CD1c-positive myeloid dendritic cell (primary cell): ENCODE results near the gene ZRANB3.

Source experiments
- DNase-seq: peaks from one replicate; pipeline ENCODE4 v3.0.0-alpha.2; 2016; ENCODE audit errors: extremely low spot score

Gene ZRANB3

GRCh38 chr2:135175177-135175576, 355.8 kb downstream of the ZRANB3 start:
- no peak for DNase-seq

- DNase-seq = no peak
These were observed 356.3 kb downstream of the ZRANB3 start for GRCh38 chr2:135174810-135175093.

- no peak for DNase-seq
These were observed 356.8 kb downstream of the ZRANB3 start for GRCh38 chr2:135174049-135174809.

GRCh38 chr2:135169900-135170753, 360.9 kb downstream of the ZRANB3 start:
- DNase-seq = no peak

- no peak for DNase-seq
These were observed 362.7 kb downstream of the ZRANB3 start for GRCh38 chr2:135168204-135168856.

- no peak for DNase-seq
These were observed 363.7 kb downstream of the ZRANB3 start for GRCh38 chr2:135167273-135167672.

GRCh38 chr2:135164431-135164830, 366.6 kb downstream of the ZRANB3 start:
- DNase-seq = no peak

GRCh38 chr2:135163901-135164300, 367.1 kb downstream of the ZRANB3 start:
- DNase-seq = no peak

DNA sequence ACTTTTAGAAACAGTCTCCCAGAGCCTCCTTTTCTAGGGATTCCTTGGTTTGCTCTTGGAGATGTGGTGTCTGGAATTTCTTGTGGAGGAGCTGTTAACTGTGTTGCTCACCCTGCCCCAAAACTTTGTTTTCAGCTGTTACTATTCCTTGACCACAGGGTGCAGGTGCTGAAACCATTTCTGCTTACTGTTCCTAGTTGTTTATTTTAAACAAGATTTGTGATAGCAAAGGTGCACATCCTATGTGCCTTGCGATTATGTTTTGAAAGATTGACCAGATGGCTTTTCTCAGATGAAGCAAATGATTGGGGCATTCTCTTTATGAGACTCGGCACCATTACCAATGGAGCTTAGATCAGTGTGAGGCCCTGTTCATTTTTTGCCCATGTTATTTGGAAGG, 367.7 kb downstream of the ZRANB3 start:
- DNase-seq = no peak

DNA sequence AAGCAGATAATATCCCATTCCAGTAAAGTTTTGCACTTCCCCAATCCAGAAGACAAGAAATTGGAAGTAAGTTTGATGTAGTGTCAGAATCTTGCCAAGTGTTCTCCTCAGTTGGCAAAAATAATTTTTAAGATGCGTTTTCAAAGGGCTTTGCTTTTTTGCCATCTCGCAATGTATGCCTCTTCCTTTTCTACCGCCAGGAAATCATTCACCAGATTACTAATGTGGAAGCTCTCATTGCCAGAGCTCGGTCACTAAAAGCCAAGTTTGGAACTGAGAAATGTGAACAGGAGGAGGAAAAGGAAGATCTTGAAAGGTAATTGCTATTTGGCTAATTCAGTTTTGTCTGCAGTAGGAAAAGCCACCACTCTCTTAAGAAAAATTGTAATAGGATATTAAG, 368.2 kb downstream of the ZRANB3 start:
- DNase-seq = no peak

DNA sequence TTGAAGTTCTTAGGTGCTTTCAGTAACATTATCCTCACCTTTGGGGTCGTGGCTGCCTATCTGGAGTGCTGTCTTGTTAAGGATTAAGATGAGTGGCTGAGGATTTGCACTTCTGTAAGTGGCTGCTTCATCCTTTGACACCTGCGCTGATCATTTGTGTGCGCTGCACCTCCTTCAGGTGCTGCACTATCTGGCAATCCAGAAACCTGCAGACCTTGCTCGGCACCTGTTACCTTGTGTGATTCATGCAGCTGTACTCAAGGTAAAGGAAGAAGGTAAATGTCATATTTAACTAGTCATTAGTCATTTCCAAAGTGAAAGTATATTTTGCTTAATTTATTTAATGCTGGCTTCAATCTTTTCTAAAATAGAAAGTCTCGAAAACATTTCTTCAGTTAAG, 368.6 kb downstream of the ZRANB3 start:
- DNase-seq = no peak

DNA sequence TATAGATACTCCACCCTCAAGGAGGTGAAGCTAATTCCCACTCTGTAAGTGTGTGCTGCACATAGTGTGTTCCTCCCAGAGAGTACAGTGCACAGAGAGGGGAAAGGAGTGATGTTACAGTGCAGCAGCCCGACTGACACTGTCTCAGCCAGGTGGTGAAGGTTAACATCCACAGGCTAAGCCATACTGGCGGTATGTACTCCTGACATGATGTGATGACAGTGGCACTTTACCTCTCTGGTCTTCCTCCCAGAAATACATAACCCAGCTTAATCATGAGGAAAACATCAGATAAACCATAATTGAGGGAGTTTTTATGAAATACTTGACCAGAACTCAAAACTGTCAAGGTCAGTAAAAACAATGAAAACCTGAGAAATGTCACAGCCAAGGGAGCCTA, 371.8 kb downstream of the ZRANB3 start:
- DNase-seq = no peak

DNA sequence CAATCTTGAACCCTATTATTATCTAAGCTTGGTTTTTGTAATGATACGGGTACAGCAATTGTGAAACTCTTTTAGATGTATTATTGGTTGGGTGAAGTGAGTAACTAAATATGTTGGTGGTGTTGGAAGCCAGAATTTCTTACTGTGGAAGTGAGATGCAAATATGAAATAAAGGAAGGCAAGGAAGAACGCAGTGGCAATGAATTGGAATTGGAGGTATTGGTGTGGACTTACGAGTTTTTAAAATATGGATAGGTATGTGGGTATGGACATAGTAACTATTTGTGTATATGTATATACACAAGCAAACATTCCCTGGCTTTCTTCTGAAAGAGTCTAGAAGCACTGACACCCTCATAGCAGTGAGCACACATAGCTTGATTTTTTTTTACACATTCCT, 373.2 kb downstream of the ZRANB3 start:
- no peak for DNase-seq

GRCh38 chr2:135154962-135155361, 376.1 kb downstream of the ZRANB3 start:
- no peak for DNase-seq

DNA sequence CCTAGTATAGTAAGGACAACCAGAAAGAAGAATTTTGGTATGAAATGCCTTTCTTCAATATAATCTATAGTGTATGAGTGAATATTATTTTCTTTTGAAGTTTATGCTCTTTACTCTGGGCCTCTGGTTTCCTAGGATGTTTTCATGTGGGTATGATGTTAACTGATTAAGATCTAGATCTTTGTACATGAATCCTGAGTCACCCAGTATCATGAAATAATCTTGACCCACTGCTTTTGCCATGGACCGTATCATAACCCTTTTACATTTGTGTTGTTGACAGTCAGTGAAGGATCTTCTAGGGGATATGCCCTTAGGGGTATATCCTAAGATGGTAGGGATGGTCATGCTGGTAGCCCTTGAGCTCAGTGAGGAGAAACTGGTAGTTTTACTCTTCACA, 378.7 kb downstream of the ZRANB3 start:
- no peak for DNase-seq

DNA sequence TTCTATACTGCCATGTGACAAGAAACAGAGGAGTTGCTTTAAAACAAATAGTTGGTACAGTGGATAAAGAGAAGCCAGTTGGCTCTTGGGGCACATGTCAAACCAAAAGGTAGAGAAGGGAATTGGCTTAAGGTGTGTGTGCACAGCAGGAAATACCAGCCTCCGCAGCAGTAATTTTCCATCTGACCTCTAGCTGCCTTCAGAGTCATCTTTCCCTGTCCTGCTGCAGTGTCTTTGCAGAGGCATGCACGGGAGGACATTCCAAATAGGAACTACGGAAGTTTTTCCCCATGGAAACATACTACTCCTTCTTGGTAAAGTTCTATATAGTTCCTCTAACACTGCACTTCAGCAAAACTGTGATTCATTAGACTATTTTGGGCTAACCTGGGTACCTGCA, 379.4 kb downstream of the ZRANB3 start:
- no peak for DNase-seq

GRCh38 chr2:135150725-135151124, 380.3 kb downstream of the ZRANB3 start:
- no peak for DNase-seq

DNA sequence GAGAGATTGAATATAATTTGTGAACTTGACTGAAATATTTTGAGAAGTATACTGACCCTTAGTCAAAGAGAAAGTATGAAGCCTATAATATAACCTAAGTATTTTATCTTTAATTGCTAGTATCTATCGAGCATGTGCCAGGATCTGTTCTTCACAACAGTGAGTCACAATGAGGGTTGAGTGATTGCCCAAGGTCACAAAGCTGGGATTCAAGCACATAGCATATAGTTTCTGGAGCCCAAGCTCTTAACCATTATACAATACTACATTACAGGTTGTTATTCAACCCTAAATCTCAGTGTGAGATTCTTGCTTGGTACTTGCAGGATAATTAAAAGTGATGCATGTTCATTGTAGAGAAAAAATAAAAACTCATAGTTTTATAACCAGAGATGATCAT, 381.8 kb downstream of the ZRANB3 start:
- no peak for DNase-seq

DNA sequence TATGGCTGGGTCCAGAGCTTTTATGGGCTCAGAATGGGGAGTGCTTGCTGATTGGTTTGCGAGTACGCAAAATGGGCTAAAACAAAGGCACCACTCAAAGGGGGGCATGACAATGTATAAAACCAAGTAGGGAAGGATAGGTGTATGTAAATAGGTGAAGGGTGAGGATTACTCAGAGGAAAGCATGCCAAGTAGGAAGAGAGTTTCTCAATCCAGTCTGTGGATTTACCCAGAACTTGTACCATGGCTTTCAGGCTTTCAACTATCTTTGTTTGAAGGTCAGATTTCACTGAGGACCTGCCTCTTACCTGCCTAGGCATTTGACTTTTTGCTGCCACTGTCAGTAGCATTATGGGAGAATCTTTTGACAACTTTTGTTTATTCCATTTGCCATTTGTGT, 386.7 kb downstream of the ZRANB3 start:
- DNase-seq = no peak

- no peak for DNase-seq
These were observed 388.7 kb downstream of the ZRANB3 start for GRCh38 chr2:135142323-135142722.

- no peak for DNase-seq
These were observed 390.4 kb downstream of the ZRANB3 start for GRCh38 chr2:135140606-135141005.

DNA sequence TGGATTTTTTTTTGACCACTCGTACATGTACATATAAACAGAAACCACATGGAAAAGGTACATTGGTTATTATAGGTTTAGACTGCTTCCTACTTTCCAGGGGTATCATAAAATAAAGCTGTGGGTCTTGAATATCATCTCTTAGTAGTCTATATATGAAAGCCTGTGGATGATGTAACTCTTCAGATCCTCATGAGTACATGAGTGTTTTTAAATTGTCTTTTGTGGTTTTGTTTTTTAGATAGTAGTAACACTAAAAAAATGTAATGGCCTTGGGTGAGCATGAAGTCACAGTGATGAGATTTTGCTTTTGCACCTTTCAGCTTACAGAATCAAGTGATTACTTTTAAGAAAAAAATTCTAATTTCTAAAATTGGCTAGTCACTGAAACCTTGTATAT, 398.7 kb downstream of the ZRANB3 start:
- DNase-seq = no peak

DNA sequence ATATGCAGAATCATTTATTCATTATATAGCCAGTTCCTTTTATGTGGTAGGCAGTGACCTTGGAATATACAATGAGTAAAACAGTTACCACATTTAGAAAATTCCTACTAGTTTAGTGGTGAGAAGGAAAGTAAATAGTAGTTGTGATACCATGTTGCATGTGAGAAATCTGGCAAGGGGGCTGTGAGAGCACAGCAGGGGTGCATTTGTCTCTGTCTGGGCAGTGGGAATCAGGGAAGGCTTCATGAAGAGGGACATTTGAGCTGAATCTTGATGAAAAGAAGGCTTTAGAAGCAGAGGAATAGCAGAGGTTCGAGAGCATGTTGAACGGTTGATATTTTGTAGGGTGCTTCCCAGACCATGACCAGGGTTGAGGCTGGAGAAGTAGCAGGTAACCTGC, 400.3 kb downstream of the ZRANB3 start:
- DNase-seq = no peak
